GM21423 (cell line): ENCODE results near the gene C2orf78.
"Not testable (repeated sequence)": the region's sequence is repeated elsewhere in the genome, so short reads cannot be mapped to it uniquely, and the experiment has no call there.

Experiments used
- ATAC-seq: cut with Tn5 transposase; IDR thresholded peaks from one replicate; pipeline ENCODE4 v1.9.1; 2021; ENCODE audit warnings: mild to moderate bottlenecking, moderate library complexity; ENCODE audit not compliant: unreplicated experiment

C2orf78 gene, protein sequence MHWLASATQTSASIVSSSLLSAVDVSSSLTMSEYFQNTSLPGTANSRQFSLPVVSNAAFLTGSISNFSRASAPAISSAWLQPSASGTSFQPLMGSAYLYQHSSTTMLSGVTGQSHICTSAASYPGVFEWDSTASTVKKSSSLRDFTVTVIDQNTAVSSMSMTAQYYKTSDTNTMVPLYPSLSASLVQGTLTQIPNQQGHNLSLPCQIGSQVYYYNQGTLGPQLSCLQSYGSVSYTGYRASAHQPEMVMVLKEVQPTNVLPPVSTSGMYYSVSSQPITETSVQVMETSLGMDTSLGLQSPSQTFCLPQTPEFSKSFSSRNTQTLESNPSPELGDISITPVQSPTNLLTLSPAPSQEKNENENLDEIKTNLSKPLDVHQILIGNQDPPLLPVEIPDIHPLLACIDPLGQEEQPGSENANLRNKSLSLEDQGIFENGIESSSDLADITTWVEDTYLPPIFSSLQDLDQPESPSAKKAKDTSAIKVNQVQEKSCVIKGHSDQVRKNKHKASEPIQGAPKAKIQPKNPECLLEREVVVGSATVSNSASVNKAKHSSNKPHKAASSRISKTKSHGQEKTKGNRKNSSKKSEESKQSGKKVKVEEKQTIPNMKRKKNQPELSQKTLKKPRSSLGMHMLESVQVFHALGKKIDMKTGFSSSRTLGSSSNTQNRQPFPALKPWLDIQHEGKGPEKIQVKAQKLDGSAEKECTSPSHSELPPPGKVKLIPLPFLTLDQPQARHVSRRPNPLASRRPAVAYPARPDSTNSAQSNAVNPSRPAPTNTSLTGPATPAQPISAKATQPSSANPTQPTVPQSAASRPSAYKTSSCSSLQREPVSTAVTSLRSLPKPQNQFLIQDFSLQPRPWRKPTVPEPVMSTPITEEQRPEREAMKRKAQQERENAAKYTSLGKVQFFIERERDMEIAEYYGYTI

DNA sequence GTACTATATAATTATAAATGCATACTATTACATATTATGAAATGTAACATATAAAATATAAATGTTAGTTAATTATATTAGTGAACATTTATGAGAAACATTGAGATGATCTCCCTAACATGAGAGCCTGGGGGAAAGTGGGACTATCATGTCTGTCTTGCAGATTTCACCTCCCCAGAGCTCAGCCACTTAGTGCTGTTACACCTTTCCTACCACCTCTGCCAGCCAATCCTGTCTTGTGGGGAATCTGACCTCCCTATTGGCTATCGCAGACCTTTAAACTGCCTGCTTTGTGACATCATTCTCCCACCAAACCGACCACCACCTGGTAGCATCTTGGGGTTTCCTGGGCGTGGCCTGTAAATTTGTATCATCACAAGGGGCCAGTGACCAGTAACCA is at the start of gene C2orf78:
TSS of gene C2orf78 (plus strand) at position 301 of the 400 bp plus-strand sequence. CDS start 127 bp downstream, outside the sequence.
- not testable (repeated sequence) for ATAC-seq

- no peak for ATAC-seq
Observed at GRCh38 chr2:73736378-73736777, 47.6 kb upstream of the C2orf78 start.

DNA sequence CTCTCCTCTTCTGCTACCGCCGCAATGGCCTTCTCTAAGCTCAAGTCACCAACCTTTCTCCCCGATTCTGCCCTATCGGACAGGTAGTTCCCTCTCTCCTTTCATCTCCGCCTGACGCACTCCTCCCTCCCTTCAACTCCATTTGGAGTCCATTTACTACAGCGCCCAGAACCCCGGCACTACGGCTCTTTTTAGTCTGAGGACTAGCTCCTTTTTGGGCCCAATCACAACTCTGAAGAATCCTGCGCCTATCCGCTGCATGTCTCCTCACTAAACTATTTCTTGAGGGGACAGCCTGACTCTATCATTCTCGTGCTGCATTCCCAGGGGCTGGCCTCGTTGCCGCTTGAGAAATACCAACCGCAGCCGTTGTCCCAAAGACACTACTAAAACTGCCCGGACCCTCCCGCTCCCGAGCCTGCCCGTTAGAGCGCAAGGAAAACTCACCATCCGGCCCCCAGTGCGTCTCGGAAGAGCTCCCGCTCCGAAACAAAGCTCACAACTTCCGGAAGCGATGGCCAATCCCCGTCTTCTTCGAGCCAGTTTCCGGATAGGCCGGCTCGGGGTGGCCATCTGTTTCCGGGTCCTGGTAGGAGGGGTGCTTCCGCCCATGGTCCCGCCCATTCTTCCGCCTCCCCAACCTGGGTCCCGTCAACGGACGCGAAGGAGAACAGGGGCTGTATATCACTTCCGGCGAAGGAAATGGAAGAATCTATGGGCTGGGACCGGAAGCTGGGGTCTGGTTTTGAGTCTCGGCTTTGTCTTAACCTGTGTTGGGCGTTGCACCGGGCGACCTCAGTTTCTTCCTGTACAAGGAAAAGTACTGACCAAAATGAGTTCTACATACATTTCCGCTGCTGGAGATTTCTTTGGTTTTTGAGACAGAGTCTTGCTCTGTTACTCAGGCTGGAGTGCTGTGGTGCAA is 46.9 kb upstream of the C2orf78 start, which contains the start of gene TPRKB:
TSS of gene TPRKB (minus strand) at position 491 of the 925 bp plus-strand sequence. CDS start 2,776 bp downstream, outside the sequence.
- ATAC-seq: peak; percentile 97

- no peak for ATAC-seq
Observed at GRCh38 chr2:73739101-73739500, 44.9 kb upstream of the C2orf78 start.

- no peak for ATAC-seq
Observed at GRCh38 chr2:73740767-73741166, 43.2 kb upstream of the C2orf78 start.

DNA sequence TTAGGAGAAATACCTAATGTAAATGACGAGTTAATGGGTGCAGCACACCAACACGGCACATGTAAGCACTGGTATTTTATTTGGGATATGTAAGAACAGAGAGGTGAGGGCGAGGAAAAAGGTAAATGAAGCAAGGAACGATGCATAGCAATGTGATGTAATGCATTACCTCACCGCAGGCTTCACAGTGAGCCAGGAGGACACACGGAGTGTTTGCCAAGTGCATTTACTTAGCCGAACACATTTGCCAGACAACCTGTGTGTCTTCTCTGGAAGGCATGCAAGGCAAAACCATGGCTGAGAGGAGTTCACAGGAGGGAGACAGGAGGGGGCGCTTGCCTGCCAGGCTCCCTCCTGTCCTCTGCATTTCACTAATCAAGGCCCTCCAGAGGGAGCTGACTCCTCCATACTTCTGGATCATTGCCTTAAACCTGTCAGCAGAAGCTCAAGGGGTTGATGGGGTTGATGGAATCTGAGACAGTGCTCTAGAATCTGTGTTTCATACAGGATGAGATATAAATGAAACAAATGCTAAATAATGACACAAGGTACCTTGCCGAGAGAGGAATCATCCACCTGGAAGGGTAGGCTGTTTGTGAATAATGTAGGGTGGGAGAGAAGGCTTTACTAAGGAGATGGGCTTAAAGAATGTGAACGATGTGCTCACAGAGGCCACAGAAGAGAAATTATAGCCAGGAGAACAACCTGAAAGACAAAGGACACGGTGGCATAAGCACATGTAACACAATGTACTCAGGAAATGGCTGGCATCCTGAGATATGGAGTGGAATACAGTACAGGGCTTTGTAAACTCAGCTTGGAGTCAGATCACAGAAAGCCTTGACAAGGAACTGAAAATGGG is 37.7 kb upstream of the C2orf78 start:
- ATAC-seq: no peak

GRCh38 chr2:73746877-73747208 is 37.1 kb upstream of the C2orf78 start:
- ATAC-seq: no peak

DNA sequence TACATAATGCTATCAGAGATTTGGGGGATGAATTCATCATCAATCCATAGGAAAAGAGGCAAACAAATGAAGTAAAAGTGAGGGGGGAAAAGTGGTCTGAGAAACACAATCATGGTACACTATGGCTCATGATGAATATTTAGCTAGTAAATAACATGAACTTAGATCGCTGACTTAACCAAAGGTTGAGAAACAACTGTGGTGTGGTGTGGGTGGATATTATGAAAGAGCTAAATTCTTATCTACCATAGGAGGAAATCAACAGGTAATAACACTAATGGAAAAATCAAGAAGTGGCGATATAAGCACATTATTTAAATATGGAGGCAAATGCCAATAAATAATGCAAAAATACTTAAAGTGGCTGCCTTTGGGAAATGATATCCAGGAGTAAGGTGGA is 34.7 kb upstream of the C2orf78 start:
- no peak for ATAC-seq

- not testable (repeated sequence) for ATAC-seq
Observed at GRCh38 chr2:73754332-73754731, 29.7 kb upstream of the C2orf78 start.

DNA sequence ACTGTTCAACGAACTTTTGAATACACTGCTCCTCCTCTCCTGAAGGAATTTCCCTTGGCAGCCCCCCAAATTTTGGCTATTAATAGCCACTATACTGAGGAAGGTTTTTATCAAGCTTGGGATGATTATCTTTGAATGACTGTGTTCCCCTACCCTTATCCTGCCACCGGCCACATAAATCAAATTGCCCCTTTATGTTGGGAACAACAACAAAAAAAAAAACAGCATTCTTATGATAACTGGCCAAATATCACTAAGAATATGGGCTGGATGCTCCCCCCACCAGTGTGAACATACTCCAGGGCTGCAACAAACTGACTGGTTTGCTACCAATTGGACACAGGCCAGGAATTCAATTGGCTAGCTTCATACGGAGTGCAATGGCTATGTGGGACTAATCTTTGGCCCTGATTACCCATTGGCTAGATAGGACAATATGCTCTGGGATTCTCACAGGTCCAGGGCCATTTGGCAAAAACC is 24.7 kb upstream of the C2orf78 start:
- no peak for ATAC-seq

DNA sequence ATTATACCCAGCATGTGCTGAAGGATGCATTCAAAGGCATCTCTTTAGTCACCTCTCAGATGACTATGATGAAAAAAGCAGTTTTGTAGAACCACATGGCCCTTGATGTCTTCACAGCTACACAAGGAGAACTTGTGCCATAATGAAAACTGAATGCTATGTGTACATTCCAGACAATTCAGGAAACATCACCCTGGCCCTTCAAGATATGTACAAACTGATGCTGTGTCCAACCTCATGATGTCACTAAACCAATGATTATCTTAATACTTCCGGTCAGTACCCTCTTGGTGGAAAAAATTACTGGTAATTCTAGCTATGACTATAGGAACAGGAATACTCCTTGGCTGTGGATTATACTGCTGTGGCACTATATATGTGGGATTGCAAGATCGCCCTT is 24.1 kb upstream of the C2orf78 start:
- ATAC-seq: no peak

- ATAC-seq: no peak
Observed at GRCh38 chr2:73762571-73762970, 21.4 kb upstream of the C2orf78 start.

DNA sequence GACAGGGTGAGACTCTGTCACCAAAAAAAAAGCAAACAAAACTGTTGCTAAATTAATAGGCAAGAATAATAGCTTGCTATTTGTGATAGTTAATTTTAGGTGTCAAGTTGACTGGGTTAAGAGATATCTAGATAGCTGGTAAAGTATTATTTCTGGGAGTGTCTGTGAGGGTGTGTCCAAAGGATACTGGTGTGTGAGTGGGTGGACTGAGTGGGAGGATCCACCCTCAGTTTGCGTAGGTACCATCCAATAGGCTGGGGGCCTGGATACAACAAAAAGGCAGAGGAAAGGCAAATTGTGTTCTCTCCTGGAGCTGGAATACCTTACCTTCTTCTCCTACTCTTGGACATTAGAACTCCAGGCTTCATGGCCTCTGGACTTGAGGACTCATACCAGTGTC is 19.0 kb upstream of the C2orf78 start:
- no peak for ATAC-seq

DNA sequence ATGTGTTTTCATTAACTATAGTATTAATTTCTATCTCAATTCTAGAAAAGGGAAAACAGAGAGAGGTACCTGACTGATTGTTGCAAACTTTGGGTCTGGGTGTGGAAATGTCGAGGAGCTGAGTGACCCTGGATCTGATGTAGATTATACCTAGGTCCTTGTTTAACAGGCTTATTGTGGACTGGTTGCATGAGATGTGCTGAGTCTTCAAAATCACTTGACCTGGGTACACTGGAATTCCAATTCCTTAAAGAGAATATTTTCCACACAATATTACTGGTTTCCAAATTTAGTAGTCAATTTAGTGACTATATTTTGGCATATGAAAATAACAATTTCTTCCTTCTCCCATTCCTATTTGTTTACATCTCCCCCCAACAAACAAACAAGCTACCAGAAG is 17.6 kb upstream of the C2orf78 start:
- ATAC-seq: no peak

GRCh38 chr2:73766994-73767393 is 17.0 kb upstream of the C2orf78 start:
- ATAC-seq: no peak

DNA sequence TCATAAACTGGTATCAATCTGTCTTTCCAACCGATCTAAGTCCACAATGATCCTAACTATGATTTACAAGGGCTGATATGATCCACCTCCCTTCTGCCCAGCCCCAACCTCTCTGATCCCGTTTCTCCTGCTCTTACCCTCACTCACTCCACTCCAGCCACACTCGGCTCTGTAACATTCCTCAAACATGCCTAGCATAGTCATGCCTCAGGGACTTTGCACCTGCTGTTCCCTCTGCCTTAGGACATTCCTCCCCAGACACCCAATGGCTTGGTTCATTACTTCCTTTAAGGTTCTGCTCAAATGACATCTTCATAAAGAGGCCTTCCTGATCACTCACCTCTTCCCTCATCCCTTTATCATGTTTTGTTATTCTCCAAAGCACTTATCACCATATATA is 13.3 kb upstream of the C2orf78 start:
- no peak for ATAC-seq

- ATAC-seq: no peak
Observed at GRCh38 chr2:73772819-73773218, 11.2 kb upstream of the C2orf78 start.

DNA sequence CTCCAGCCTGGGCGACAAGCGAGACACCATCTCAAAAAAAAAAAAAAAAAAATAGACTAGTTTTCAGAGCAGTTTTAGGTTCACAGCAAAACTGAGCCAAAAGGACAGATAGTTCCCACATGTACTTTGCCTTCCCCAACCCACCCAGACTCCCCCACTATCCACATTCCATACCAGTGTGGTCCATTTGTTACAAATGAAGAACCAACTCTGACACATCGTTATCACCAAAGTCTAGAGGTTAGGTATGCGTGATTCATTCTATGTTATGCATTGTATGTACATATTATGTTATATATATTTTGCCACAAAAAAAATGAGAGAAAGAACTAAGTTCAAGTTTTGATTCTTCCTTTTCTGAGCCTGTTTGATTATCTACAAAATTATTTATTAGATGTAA is 7.6 kb upstream of the C2orf78 start:
- ATAC-seq: no peak

GRCh38 chr2:73776869-73777519 is 7.0 kb upstream of the C2orf78 start:
- no peak for ATAC-seq
